Activated CD8-positive, alpha-beta memory T cell treated with anti-CD3 and anti-CD28 coated beads, Interleukin-2, amount 50 U/mL, for 1 hour (primary cell): ENCODE results near the gene MLKL.
"Not testable (repeated sequence)": the region's sequence is repeated elsewhere in the genome, so short reads cannot be mapped to it uniquely, and the experiment has no call there.

Source experiments
- DNase-seq: peaks from one replicate; pipeline ENCODE4 v3.0.0-alpha.2; 2020; ENCODE audit errors: extremely low read depth

MLKL gene

DNA sequence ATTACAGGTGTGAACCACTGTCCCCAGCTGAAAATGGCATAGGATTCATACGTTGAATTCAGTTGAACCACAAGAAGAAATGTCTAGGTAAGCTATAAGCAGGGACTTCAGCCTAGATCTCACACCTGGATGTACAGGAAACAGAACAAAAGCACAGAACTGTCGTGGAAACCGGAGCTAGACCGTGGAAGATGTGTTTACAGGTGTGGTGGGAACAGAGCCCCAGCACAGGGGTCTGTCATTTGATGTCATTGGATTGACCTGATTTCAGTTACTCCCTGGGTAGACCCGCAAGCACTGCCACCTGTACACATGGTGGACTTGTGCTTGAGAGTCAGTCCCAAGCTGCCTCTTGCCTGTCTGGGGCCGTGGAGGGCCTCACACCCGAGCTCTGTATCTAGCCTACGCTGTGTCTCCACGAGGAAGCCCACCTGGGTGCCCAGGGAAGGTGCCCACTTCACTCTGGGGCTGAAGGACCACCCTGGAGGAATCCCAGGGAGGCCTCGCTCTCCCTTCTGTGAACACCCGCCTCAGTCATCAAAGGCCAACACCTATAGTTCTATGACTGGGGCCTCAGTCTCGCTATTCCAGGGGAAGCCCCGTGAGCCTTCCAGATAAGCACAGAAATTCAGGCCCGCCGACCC, 32.2 kb upstream of the MLKL start:
- DNase-seq = no peak

DNA sequence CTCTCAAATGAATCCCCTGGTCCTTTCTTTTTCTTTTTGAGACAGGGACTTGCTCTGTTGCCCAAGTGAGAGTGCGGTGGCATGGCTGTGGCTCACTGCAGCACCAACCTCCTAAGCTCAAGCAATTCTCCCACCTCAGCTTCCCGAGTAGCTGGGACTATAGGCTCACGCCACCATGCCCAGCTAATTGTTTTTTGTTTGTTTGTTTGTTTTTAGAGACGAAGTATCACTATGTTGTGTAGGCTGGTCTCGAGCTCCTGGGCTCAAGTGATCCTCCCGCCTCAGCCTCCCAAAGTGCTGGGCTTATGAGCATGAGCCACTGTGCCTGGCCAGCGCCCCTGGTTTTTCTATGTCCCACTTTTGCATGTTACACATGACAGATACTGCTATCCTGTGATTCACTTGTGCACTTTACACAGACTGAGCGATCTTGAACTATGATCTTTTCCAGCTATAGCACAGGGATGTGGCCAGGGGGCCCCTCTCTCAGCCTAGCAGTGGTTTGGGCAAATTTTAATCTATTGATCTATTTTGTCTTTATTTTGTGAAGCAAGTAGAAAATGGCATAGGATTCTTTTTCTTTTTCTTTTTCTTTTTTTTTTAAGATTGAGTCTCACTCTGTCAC, 31.3 kb upstream of the MLKL start:
- DNase-seq = no peak

DNA sequence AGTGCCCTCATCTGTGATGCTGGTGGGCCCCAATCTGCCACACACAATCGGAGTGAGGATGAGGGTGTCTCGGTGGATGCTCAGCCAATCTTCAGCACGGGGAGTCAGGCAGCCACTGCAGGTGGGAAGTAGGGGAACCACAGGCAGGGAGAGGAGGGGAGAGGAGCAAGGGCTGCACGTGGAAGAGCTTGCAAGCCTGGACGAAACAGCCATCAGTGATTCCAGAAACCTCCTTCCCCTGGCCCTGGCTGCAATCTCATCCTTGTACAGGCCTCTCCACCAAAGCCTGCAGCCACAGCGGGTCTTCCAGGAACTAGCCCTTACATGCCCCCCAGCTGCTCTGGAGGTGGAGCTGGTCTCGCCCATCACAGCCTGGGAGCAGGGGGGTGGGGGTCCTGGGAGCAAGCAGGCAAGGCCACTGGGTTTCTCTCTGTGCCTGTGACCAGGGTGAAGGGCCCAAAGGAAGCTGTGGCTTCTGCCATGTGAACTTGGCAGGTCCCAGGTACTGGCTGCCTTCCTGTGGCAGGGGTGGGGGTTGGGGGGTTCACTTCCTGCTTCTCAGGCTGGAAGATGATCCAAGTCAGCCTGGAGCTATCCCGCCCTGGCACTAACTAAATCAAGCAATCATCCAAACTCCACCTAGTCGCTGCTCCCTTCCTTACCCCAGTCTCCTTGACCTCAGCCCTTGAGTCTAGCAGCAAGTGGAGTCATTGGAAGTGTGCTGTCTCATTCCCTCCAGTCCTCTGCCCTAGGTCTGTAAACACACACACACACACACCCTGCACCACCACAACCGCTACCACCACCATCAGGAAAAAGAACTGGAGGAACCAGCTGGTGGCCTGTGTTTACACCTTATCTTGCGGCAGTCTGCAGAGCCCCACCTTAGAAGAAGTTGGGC, 29.4 kb upstream of the MLKL start:
- DNase-seq = no peak

DNA sequence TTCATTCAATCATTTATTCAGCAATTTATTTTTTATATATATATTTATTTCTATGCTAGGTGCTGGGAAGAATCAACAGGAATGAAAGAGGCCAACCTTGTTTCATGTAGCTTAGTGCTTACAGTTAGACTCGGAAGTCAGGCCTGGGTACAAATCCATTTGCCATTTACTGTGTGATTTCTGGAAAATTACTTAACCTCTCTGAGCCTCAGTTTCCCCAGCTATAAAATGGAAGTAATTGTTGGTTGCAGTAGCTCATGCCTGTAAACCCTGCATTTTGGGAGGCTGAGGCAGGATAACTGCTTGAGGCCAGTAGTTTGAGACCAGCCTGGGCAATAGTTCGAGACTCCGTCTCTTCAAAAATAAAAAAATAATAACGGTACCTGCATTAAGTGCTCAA, 27.2 kb upstream of the MLKL start:
- DNase-seq = no peak

DNA sequence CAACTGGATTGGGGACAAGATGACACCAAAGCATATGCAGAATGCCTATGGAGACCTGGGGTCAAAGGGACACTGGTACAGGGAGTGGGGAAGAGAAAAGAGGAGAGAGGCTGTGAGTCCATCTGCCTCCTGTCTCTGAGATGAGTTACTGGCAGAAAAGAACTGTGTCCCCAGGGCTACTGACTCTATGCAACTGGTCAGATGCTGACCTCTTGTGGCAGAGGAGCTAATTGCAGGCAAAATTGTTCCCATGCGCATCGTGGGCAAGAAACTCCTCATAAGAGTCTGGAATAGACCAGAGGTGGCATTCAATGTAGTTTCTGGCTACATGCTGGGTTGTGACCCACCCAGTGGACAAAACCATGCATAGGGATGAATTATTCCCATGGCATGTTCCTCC, 26.1 kb upstream of the MLKL start:
- DNase-seq = no peak

DNA sequence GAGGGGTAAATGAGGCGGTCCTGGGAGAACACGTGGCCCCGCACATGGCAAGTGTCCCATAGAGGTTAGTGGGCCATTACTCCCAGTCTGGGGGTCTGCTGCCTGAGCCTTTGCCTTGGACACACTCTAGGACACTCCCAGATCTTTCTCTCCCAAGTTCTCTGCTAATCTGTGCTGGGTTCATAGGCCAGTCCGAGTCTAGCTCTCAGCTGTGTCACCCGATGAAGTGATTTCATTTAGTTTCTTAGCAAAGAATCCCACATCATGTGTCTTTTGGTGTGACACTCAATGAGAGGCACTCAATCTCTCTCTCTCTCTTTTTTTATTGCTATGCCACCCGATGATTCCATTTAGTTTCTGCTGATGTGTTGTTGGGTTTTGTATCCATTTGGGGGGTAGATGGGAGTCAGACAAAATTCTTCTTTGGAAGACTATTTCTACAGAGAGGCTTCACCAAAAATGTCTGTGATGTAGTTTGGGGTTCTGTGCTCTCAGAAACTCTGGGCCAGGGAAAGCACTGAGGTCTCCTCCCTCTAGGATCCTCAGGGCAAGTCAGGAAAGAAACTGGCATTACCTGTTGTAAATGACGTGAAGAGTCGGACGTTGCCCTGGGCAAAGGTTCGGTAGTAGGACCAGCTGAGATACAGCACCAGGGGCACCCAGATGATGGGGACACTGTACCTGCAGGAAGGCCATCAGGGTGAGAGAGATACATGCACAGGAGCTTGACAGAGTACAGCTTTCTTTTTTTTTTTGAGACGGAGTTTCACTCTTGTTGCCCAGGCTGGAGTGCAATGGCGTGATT, 25.2 kb upstream of the MLKL start:
- DNase-seq = no peak

DNA sequence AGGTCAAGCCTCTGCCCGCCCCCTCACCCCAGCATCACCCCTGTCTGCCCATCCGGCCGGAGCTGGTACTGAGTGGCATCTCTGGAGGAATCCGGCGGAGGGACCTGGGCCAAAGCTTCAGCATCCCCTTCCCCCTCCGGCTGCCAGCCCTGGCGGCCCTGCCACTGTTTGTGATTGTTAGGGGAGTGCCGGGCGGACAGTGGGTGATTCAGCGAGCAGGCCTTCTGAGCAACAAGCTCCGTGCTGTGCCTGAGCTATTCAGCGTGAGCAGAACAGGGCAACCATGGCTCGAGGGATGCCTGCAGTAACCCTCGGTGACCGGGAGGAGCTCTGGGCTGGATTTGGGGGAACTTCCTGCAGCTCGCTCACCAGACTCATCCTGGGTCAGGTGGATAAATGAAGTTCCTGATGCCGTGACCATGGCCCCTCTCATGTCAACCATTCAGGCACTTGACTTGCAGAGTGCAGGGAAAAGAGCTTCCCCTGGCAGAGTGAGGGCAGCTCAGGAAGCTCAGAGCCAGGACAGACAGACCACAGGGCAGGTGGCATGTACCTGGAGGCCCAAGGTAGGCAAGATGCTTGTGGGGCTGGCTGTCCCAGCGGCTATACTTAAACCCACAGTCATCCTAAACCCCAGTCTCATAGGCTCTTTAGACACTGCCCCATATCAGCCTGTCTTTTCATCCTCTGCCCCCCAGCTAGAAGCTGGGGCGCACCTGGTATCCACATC, 24.3 kb upstream of the MLKL start:
- DNase-seq = no peak

DNA sequence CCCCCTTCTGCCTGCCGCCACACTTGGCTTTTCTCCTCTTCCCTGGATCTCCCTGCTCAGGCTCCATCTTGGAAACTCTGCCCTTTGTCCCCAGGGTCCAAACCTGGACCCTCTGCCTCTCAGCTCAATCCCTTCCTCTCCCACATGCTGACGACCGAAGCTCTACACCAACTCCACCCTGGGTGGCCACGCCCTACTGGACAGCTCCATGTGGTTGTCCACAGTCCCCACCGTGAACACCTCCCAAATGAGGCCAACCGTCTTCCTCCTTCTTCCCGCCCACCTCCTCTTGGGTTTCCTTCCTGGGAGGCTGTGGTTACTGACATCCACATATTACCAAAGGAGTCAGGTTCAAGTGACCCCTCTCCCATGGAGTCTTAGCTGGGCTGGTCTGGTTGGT, 22.6 kb upstream of the MLKL start:
- no peak for DNase-seq

DNA sequence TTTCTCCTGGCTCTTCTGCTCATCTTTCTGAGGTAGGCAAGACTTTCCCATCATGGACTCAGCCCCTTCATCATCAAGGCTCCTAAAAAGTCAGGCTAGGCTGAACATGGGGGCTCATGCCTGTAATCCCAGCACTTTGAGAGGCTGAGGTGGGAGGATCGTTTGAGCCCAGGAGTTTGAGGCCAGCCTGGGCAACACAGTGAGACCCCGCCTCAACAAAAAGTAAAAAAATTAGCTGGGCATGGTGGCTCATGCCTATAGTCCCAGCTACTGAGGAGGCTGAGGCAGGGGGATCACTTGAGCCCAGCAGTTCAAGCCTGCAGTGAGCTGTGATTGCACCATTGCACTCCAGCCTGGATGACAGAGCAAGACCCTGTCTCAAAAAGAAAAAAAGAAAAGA, 21.5 kb upstream of the MLKL start:
- DNase-seq = not testable (repeated sequence)

DNA sequence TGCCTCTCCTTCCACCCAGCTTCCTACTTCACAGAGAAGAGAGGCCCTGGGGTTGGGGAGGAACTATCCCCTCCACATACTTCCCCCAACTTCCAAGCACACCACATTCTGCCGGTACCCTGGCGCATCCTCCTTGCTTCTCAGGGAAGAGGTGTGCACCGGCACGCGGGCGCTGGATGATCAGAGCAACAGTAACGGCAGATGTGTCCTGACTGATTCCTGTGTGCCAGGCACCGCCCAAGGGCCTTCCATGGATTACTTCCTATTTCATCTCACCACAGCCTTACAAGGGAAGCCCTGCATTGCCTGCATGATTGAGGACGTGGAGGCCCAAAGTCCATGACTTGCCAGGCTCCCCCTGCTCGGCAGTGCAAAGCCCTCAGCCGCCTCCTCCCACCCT, 21.1 kb upstream of the MLKL start:
- DNase-seq = no peak

DNA sequence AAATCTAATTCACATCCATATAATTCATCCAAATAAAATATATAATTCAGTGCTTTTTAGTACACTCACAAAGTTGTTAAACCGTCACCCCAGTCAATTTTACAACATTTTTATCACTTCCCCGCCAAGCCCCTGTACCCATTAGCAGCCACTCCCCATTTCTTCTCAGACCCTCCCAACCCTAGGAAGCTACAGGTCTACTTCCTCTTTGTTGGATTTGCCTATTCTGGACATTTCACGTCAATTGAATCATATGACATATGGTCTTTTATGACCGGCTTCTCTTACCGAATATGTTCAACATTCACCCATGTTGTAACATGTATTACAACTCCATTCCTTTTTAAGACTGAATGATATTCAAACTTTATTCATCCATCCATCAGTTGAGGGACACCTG, 19.9 kb upstream of the MLKL start:
- DNase-seq = no peak

DNA sequence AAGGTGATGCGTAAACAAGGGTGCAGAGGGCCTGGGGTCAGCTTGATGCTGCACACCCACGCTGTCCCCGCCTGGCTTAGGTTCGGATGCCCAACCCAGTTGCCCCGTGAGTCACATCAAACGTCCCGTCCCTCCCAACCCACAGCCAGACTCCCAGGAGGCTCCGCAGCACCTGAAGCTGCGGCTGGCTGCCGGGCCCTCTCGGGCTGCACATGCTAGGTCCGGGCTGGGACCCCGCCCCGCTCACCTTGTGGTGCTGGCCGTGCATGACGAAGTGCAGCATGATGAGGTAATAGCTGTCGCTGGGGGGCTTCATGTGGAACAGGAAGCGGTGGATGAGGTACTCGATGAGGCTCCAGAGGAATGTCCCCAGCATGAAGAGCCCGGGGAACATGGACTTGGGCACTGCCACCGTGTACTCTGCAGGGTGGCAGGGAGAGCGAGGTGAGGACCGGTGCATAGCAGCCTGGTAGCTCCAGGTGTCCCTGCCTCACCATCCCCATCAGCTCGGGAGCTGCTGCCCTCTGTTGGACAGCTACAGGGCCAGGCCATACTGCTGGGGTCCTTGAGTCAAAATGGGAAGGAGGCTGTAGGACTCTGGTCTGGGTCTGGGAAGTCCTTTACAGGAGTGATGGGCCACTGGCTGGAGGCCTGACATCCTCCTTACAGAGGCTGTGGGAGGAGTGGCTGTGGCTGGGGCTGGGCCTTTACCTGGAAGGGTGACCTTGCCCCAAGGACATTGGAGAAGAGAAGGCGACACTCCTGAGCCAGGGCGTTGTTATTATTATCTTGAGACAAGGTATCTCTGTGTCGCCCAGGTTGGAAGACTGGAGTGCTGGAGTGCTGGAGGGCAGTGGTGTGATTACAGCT, 18.3 kb upstream of the MLKL start:
- no peak for DNase-seq

DNA sequence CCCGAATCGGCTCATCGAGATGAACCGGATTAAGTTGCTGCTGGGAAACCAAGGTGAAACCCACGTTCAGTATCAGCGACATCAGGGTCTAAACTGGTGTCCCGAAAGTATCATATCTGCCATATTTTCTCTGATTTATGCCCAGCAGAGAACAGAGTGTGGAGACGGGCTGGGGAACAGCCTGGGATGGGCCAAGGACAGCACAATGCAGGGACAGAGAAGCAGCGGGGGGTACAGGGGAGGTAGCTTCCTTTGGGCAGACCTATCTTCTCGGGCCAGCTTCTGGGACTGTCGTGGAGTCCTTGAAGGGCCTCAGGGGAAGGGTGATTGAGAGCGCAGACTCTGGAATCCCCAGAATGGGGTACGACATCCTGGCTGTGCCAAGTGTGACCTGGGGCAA, 17.5 kb upstream of the MLKL start:
- no peak for DNase-seq

DNA sequence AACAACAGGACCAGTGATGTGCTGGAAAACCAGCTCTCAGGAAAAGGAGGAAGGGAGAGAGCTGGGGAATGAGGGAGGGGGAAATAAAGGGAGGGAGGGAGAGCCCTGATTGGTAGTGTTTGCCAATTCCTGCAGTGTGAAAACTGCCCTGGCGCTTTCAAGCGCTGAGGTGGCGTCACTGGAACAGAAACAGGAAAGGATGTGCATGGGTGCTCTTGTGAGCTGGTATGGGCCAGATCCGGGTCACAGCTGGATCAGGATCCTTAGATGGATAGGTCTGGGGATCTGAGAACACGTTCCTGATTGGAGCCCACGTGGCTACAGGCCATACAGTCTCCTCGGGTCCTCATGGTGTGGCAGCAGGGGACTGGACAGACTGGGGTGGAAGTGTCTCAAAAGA, 16.7 kb upstream of the MLKL start:
- DNase-seq = no peak

DNA sequence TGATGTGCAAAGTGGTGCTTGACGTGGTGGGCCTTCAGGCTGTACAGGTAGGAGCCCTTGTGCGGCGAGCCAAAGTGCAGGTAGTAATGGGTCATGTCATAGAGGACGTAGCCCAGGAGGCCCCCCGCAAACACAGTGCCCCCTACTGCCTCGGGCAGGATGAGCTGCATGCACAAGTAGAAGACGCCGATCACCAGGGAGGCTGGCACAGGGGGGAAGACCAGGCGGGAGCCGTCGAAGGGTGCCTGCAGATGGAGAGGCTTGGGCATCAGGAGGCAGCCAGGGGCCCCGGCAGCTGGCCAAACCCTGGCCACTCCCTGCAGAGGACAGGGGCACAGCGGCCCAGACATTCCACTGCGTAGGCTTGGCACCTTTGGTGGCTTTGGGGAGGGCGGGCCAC, 15.7 kb upstream of the MLKL start:
- no peak for DNase-seq

DNA sequence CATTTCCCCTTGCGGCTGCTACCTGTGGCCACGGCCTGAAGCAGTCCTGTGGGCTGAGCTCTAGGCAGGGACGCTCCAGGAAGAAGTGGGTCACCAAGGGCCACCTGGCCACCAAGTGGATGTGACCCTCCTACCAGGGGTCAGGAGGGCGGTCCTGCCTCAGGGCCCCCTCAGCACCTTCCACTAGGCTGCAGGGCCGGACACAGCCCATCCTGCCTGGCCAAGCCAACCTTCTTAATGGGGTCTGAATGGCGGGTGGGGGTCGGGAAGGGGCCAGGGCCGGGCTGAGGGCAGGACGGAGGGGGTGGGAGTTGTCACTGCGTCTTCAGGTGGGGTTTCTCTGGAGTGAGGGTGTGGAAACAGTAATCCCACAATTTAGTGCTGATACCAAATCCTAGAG, 13.2 kb upstream of the MLKL start:
- DNase-seq = no peak

DNA sequence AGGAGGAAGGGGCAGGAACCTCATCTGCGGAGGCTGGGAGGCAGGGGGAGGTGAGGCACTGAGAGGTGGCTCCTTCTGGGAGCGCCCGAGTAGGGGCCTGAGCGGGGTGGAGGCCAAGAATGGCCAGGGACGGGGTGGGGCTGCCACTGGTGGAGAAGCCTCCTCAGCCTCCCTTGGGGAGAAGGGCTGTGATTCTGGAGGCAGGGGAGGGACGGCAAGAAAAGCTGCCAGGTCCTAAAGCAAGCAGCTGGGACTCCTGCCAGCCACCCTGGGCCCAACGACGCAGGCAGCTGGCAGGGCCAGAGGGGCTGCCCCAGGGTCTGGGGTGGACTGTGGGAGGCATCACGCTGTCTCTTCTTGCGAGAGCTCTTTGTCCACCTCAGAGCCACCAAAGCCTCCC, 12.7 kb upstream of the MLKL start:
- DNase-seq = no peak

DNA sequence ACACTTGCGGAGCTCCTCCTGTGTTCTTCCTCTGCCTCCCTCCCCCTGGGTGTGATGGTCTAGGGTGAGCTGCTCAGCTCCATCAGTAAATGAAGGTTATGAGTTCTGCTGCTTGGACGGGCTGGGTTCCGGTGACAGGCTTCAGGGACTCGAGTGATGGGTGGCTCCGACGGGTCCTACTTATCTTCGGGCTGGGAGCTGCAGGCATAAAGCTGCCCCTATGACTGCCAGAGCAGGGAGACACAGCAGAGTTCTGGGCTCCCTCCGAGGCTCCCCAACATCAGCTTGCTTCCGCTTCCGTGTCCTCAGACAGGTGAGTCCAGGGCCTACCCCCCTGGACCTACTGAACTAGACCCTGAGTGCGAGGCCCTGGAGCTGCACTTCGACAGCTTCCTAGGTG, 11.3 kb upstream of the MLKL start:
- DNase-seq = no peak

DNA sequence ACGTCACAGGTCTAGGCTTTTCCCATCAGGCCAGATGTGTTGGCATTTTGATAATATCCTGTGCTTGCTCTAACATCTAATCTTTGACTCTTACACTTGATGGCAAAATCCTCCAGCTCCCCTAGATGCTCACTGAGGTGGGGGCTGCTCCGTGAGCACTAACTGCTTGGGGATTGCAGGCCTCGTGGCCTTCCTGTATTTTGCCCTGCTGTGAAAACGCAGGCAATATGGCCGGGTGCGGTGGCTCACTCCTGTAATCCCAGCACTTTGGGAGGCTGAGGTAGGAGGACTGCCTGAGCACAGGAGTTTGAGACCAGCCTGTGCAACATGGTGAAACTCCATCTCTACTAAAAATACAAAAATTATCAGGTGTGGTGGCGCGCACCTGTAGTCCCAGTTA, 9.7 kb upstream of the MLKL start:
- DNase-seq = no peak

DNA sequence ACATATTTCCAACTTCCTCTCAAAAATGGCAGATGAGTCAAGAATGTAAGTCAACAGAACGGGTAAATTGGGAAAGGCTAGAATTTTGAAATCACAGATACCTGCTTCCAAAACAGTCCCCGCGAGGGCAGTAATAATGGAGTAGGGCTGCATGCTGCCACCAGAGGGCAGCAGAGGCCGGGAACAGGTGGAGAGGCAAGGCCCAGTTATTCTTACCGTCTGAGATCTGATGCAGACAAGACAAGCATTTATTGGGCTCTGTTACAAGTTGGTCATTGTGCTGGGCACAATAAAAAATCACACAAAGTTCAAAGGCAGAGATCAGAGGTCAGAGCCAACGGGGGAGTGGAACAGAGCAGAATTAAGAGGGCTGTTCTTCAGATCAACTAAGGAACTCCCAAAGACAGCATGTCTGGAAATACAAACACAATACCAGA, 8.8 kb upstream of the MLKL start:
- DNase-seq = peak; percentile 34

DNA sequence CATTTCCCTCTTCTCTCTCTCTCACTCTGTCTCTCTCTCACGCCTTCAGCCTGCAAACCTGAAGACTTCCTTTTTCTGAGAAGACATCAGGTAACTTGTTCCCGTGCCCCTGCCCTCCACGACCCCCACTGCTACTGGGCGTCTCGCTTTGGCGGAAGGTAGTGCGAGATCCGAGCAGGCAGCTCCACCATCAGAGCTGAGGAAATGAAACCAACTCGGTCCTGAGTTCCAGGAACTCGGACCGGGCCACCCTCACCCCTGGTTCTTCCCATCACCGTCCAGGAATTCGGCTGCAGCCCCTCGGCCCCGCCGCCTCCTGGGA, 585 bp downstream of the MLKL start:
- DNase-seq = no peak
